ENCODE measurements around the gene MRPL58.
"Not testable (repeated sequence)": the region's sequence is repeated elsewhere in the genome, so short reads cannot be mapped to it uniquely, and the experiment has no call there.

MRPL58 gene

DNA sequence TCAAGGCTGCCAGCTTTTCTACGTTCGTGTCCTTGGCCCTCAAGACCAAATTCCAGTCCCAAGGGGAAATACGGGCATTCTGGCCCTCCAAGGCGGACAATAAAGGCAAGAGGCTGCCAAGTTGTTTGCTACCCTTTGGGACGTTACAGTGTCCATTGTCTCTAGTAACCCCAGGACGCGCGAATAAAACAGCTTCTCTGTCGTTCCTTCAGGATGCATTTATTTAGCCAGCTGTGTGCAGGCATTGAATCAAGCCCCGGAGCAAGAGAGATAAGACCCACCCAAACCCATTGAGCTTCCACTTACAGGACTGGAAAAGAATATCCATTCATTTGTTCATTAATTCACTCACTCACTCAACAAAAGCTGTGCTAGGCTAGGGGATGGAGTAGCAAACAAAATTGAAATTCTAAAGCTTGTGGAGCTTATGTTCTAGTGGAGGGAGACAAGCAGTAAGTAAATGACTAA is 656 bp downstream of the MRPL58 start:
- no peak for DNase-seq (ENCODE audit: low spot score)
- no peak for FAIRE-seq

DNA sequence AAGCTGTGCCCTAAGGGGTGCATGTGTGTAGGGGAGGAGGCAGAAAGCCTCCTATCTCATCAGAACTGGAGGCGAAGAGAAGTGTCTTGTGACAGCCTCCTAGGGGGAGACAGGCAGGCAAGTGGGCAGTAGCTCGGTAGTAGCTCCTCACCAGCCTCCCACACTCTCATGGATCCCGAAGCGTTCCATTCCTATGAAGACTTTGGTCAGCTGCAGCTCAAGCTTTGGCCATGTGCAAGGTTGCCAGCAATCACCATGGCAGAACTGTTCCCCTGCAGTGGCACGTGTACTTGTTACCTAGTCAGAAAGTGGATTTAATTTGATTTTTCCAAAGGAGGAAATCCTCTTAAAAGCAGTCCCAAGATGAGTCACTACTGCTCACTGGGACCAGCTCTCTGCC is 6.7 kb downstream of the MRPL58 start:
- no peak for DNase-seq (ENCODE audit: low spot score)
- no peak for FAIRE-seq

DNA sequence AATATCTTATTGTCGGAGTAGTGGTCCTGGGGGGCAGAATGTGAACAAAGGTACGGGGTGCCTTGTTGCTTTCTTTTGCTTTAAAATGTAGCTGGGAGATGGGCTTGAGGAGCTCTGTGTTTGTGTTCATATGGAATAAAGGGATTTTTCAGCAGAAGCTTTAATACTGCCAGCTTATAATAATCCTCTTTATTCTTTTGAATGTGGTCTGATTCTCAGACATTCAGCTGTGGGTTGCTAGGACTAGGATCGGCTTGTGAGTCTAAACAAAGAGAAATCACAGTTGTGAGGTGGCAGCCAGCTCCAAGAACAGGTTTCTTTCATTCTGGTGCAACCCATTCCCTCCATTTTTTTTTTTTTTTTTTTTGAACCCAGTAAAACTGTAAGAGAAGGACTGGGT is 7.2 kb downstream of the MRPL58 start:
- DNase-seq (ENCODE audit: low spot score) (no peak), FAIRE-seq (no peak)

DNA sequence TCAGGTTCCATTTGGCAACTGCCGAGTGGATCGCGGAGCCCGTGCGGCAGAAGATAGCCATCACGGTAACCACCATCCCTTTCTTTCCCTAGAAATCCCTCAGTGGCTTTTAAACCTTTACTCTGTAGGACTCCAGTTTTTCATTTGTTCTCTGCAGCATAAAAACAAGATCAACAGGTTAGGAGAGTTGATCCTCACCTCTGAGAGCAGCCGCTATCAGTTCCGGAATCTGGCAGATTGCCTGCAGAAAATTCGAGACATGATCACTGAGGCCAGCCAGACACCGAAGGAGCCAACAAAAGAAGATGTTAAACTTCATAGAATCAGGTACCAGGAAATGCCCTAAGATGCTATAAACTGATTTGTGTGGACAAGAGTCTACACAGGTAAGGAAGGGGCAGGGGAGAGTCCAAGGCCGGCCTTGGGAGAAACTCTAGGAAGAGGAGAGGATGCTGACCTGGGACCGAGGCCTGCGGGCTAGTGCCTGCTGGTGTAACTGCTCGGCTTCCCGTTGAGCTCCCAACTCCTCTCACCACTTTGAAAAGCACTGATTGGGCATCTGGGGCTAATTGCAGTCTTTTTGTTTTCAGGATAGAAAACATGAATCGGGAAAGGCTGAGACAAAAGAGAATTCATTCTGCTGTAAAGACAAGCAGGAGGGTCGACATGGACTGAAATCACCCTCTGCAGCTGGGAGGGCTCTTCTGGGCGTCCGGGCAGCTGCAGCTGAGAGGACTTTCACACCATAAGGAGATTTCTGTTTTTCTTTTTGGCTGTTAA is 8.1 kb downstream of the MRPL58 start:
- DNase-seq (ENCODE audit: low spot score) = no peak
- FAIRE-seq = no peak

DNA sequence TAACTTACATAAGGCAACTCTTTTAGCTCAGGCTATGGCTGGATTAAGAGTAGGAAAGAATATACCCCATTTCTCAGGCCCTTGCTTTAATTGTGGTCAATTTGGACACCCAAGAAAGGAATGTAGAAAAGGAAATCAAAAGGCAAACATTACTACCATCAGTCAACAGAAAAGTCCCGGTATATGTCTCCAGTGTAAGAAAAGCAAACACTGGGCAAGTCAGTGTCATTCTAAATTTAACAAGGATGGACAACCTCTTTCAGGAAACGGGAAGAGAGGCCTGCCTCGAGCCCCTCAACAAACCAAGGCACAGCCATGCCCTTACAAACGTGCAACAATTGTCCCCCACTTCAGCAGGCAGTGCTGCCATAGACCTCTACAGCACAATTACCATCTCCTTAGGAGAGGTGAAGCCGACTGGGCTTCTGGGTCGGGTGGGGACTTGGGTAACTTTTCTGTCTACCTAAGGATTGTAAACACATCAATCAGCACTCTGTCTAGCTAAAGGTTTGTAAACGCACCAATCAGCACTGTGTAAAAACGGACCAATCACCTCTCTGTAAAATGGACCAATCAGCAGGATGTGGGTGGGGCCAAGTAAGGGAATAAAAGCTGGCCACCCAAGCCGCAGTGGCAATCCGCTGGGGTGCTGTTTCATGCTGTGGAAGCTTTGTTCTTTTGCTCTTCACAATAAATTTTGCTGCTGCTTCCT is 12.4 kb downstream of the MRPL58 start:
- FAIRE-seq = no peak

DNA sequence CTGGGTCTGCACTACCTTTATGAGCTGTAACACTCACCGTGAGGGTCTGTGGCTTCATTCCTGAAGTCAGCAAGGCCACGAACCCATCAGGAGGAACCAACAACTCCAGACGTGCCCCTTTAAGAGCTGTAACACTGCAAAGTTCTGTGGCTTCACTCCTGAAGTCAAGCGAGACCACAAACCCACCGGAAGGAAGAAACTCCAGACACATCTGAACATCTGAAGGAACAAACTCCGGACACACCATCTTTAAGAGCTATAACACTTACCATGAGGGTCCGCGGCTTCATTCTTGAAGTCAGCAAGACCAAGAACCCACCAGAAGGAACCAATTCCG is 12.9 kb downstream of the MRPL58 start:
- not testable (repeated sequence) for FAIRE-seq; DNase-seq (ENCODE audit: low spot score)

More for the DNA sequence above, 12.4 kb downstream of the MRPL58 start:
- DNase-seq (ENCODE audit: low spot score) = no peak

DNA sequence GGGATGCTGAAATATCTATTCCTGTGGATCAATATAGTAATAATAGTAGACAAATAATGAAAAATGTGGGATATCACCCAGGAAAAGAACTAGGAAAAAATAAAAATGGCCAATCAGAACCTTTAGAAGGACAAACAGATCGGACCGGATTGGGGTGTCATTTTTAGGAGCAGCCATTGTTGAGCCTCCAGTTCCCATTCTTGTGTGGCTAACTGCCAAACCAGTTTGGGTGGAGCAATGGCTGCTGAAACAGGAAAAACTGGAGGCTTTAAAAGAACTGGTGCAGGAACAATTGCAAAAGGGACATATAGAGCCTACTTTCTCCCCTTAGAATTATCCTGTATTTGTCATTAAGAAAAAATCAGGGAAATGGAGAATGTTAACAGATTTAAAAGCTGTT is 14.2 kb downstream of the MRPL58 start:
- DNase-seq (ENCODE audit: low spot score); FAIRE-seq: not testable (repeated sequence)

DNA sequence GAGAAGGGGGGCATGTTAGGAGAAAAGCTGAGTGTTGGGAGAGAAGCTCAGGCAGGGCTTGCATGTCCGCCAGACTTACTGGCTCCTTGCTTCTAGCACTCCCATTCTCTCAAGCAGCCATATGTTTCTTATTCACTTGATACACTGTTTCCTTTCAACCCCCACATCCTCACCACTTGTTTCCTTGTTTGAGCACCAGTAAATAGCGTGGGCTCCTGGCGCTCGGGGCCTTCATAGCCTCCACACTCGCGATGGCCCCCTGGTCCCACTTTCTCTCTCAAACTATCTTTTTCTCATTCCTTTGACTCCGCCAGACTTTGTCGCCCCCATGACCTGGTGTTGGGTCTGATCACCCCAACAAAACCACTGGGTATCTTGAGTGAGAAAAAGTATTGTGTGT is 17.7 kb downstream of the MRPL58 start:
- DNase-seq (ENCODE audit: low spot score) (no peak), FAIRE-seq (no peak)

DNA sequence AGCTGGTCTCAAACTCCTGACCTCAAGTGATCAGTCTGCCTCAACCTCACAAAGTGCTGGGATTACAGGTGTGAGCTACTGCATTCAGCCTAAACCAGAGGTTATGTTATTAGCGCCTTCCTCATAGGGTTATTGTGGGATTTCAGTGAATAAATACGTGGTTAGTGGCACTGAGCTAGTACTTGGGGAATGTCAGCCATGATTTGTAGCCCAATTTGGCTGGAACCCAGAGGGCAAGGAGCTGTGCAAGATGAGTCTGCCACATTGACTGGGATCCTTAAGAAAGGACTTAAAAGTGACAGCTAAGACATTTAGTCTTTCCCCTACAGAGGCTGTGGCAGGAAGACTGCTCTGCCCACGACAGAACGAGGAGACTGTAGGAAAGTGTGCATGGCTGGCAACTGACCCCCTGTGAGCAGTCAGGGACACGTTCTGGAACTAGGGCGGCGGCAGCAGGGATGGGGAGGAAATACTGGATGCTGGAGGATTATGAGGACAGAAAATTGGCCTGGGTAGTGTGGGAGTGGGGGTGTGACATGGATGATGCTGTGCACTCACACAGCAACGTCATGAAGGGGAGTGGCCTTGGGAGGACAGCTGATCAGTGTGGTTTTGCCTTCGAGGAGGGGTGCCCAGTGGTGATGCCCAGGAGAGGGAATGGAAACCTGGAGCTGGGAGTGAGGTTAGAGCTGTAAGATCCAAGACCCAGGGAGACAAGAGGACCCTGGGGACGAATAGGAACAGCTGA is 19.7 kb downstream of the MRPL58 start:
- FAIRE-seq (no peak), DNase-seq (ENCODE audit: low spot score) (peak; percentile 42)

DNA sequence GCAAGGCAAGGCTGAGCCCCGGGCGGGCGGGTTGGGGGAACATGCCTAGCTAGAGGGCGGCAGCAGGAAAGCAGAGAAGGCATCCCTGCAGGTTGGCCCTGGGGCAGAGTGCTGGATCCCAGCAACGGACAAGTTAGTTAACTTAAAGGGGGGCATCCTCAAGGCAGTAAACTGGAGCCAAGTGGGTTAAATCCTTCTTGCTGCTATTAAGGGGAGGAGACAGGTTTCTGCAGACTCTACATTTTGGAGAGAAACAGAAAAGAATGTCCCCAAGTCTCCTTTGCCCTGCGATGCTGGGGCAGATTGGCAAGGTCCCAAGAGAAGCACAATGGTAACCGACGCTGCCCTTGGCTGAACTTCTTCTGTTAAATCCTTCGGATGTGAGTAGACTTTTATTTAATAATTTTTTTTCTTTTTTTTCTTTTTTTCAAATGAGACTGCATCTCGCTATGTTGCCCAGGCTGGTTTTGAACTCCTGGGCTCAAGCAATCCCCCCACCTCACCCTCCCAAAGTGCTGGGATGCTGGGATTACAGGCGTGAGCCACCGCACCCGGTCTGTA is 20.3 kb downstream of the MRPL58 start:
- FAIRE-seq (no peak), DNase-seq (ENCODE audit: low spot score) (no peak)

DNA sequence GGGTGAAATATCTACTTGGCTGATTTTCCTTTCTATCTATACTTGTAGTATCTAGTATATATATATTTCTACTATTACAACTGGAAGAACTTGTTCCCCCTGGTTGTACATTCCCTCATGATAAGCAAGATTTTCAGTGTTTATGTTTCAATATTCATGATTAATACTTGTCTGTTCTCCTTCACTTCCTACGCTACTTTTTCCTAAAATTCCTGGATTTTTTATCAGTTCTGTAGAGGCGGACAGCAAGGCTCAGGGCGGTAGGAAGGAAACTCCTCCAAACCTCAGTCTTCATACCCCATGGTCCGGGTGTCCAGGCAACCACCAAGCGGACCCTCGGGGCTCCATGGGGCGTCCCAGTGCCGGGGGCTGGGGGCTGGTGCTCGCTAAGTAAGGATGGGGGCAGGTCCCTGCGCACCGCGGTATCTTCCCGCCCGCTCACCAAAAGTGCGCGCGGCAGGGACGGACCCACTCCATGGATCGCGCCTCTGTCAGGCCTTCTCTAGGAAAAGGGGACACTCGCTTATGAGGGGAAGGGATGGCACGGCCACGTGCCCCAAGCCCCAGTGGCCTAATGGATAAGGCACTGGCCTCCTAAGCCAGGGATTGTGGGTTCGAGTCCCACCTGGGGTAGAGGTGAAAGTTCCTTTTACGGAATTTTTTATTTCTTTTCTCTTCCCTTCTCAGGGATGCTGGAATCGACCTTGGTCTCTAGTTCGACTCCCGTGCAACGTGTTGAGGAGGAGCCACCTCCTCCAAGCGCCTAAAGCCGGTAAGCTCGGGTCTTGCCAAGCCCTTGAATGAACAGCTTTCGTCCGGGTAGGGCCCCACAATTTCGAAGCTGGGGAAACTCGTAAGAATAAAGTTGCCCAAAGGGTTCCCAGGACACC is 21.1 kb downstream of the MRPL58 start:
- peak; percentile 95 for DNase-seq (ENCODE audit: low spot score)
- peak; percentile 55 for FAIRE-seq

DNA sequence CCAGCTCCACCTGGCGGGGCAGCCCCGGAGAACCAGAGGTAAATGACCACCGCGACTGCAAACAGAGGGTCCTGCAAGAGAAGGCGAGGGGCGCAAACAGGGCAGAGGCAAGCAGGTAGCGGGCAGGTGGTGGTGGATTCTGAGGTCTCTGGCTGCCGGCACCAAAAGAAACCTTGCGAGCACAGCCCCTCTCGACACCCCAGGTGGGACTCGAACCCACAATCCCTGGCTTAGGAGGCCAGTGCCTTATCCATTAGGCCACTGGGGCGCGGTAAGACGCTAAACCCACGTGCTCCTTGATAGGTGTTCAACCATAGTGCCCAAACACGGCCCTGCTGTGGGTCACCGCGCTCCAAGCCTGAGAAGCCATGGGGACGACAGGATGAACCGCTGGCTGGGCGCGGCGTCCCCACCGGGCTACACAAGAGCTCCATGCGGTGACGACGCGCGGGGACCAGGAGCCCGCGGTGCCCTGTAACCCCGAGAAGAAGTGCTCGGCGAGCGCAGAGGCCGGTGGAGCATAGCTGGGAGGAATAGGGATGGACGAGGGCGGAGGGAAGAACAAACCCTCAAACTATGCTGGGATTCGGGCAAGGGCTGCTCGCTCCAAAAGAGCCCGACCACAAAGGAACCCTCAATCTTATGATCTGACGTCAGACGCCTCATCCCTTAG is 21.9 kb downstream of the MRPL58 start:
- FAIRE-seq = no peak
- peak; percentile 92 for DNase-seq (ENCODE audit: low spot score)

DNA sequence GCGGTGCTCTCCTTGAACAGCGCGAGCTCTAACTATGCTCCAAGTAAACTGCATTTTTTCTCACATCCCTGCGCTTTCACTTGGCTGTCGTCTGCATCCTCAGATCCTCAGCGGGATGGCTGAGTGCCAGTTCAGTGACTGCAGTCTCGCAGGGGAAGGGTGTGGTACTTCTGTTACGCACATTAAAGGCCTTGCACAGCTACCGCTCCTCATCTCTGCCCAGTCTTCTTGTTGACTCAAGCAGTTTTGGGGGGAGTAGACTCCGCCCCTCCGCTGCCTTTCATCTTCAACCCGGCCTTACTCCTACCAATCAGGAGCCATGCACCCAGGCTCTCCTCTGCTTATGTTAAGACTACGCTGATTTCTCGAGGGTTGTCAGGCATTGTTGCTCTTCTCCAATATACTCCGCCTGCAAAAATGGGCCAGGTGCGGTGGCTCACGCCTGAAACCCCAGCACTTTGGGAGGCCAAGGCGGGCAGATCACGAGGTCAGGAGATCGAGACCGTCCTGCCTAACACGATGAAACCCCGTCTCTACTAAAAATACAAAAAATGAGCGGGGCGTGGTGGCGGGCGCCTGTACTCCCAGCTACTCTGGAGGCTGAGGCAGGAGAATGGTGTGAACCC is 24.3 kb downstream of the MRPL58 start:
- FAIRE-seq = no peak
- no peak for DNase-seq (ENCODE audit: low spot score)

DNA sequence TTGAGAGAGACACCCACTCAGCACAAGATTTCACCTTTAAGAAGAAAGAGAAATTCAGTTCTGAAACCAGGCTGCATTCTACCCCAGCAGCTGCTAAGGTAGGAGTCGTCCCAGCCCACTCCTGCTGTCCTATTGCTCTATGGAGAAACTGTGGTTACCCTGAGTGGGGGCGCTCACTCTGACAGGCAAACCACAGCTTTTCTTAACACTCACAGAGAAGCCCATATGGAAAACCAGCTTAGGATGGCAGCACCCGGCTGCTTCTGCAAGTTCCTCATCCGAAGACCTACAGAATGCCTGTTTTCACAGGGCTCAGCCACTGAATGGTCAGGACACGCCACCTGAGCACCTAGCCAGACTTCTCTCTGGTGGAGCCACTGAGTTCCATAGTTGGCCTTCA is 26.8 kb downstream of the MRPL58 start:
- FAIRE-seq (no peak), DNase-seq (ENCODE audit: low spot score) (no peak)

DNA sequence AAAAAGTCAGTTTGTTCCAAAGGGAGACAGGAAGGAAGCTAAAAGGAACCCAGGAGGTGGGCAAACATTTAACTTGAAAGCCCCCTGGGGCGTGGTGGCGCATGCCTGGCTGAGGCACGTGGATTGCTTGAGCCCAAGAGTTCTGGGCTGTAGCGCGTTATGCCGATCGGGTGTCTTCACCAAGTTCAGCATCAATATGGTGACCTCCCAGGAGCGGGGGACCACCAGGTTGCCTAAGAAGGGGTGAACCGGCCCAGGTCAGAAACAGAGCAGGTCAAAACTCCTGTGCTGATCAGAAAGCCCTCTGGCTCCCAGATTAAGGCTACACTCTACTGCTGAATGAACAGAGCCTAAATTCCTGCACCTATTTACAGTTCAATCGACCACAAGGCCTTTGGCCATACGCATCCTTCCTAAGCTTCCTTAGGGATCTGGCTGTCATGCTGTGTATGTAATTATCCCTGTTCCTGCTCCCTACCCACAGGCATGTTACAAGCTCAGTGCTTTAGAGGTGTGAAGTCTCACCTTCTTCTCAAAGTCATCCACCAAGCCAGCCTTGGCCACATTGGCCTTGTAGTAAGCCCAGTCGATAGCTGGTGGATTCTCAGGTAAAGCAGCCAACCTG is 29.3 kb downstream of the MRPL58 start:
- no peak for FAIRE-seq

DNA sequence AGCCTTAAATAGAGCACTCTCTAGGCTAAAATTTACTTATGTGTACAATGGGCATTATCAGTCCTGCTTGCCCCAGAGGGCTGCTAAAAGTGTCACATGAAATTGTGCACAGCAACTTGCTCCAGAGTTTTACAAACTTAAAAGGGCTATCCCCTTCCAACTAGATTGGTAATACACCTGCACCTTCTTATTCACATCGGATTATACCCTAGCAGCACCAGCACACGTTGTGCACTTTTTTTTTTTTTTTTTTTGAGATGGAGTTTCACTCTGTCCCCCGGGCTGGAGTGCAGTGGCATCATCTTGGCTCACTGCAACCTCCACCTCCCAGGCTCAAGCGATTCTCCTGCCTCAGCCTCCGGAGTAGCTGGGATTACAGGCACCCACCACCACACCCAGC is 31.3 kb downstream of the MRPL58 start:
- DNase-seq (ENCODE audit: low spot score); FAIRE-seq: not testable (repeated sequence)

More for the DNA sequence above, 29.3 kb downstream of the MRPL58 start:
- no peak for DNase-seq (ENCODE audit: low spot score)

DNA sequence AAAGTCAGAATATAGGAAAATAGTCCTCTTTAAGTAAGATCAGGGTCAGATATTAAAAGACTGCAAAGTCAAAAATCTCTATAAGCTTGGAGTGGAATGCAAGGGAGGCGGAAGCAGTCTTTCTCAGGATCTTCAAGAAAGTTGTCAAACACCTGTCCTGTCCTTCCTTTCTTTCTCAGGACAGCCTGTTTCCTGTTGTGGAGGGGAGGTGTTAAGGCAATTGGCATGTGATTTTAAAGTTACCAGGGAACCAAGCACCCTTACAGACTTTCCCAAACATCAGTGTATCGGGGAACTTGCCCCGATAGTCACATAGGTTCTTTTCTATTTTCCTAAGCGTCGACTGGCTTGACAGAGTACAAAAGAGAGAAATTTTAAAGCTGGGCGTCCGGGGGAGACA is 32.2 kb downstream of the MRPL58 start:
- FAIRE-seq = no peak

DNA sequence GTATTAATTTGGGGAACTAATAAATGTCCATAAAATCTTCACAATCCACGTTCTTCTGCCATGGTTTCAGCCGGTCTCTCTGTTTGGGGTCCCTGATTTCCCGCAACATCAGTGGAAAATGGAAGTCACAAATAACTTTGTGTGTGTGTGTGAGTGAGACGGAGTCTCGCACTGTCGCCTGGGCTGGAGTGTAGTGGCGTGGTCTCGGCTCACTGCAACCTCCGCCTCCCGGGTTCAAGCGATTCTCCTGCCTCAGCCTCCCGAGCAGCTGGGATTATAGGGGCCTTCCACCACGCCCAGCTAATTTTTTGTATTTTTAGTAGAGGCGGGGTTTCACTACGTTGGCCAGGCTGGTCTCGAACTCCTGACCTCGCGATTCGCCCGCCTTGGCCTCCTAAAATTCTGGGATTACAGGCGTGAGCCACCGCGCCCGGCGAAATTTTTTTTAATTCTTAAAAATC is 33.5 kb downstream of the MRPL58 start:
- not testable (repeated sequence) for FAIRE-seq

More for the DNA sequence above, 32.2 kb downstream of the MRPL58 start:
- no peak for DNase-seq (ENCODE audit: low spot score)

More for the DNA sequence above, 33.5 kb downstream of the MRPL58 start:
- not testable (repeated sequence) for DNase-seq (ENCODE audit: low spot score)
